PC-3 (cell line): ENCODE measurements around the gene WBP2NL. TPM values are rescaled to one million over a fixed set of nuclear protein-coding genes. Genes with fewer than 3 reads are reported as not detected.

Experiments used
- ATAC-seq: fragments of 200-7000 bp; cut with Tn5 transposase; 2 replicates; pipeline ENCODE4 v1.9.1; 2020; ENCODE audit warnings: mild to moderate bottlenecking, moderate library complexity
- BruUV-seq: library from RNA; stranded (reverse); fragments of 400-500 nt; replicated peaks from 2 replicates; lab custom pipeline; 2021; lab: Mats Ljungman, UMichigan
- CTCF ChIA-PET: fragments of 300-600 bp; sonication (Branson Sonifier 250); formaldehyde crosslinking; loops from one replicate; lab custom pipeline; 2022; ENCODE audit warnings: antibody characterized with exemption; lab: Charles Lee
- POLR2A ChIA-PET: fragments of 300-600 bp; sonication (Branson Sonifier 250); formaldehyde crosslinking; loops from one replicate; lab custom pipeline; 2022; ENCODE audit warnings: antibody characterized with exemption; ENCODE audit not compliant: unreplicated experiment; lab: Charles Lee
- DNase-seq: peaks from one replicate; pipeline ENCODE4 v3.0.0-alpha.2; 2015
- H2AFZ ChIP-seq: fragments of 300-600 bp; sonication (generic); 2 replicates; pipeline ENCODE4 v1.6.0; 2016; ENCODE audit warnings: antibody characterized with exemption, low read length
- H3F3A ChIP-seq: fragments of 300-600 bp; sonication (generic); one replicate; pipeline ENCODE4 v1.6.0; 2017; ENCODE audit warnings: antibody characterized with exemption, low read length, control low read depth, mild to moderate bottlenecking; ENCODE audit not compliant: unreplicated experiment
- H3K27ac ChIP-seq: fragments of 300-600 bp; sonication (generic); 2 replicates; pipeline ENCODE4 v1.5.1; 2016; ENCODE audit warnings: mild to moderate bottlenecking, low read length
- H3K27me3 ChIP-seq: fragments of 300-600 bp; sonication (generic); 2 replicates; pipeline ENCODE4 v1.6.1; 2016; ENCODE audit warnings: low read length, mixed read lengths
- H3K36me3 ChIP-seq: fragments of 300-600 bp; sonication (generic); 2 replicates; pipeline ENCODE4 v1.6.1; 2016; ENCODE audit warnings: low read depth, mixed run types, low read length, mixed read lengths
- H3K4me1 ChIP-seq: fragments of 300-600 bp; sonication (generic); 2 replicates; pipeline ENCODE4 v1.5.1; 2016; ENCODE audit warnings: low read length; ENCODE audit not compliant: insufficient read depth
- H3K4me2 ChIP-seq: fragments of 300-600 bp; sonication (generic); 2 replicates; pipeline ENCODE4 v1.6.0; 2016; ENCODE audit warnings: low read length
- H3K4me3 ChIP-seq: fragments of 300-600 bp; sonication (generic); 2 replicates; pipeline ENCODE4 v1.5.1; 2016; ENCODE audit warnings: mild to moderate bottlenecking, low read length, mixed read lengths
- H3K79me2 ChIP-seq: fragments of 300-600 bp; sonication (generic); 2 replicates; pipeline ENCODE4 v1.6.1; 2017; ENCODE audit warnings: low read length, mixed read lengths
- H3K9ac ChIP-seq: fragments of 300-600 bp; sonication (generic); 2 replicates; pipeline ENCODE4 v1.6.0; 2016; ENCODE audit warnings: mild to moderate bottlenecking, low read length
- H3K9me2 ChIP-seq: fragments of 300-600 bp; sonication (generic); replicated peaks from 2 replicates; pipeline ENCODE4 v1.6.1; 2016; ENCODE audit warnings: mixed run types, low read length, mixed read lengths
- H3K9me3 ChIP-seq: fragments of 300-600 bp; sonication (generic); 2 replicates; pipeline ENCODE4 v1.6.1; 2016; ENCODE audit warnings: low read length, mixed read lengths
- H4K20me1 ChIP-seq: fragments of 300-600 bp; sonication (generic); 2 replicates; pipeline ENCODE4 v1.6.1; 2016; ENCODE audit warnings: low read length, mixed read lengths
- CTCF ChIP-seq: fragments of 300-600 bp; sonication (generic); conservative IDR thresholded peaks from 2 replicates; pipeline ENCODE4 v1.5.1; 2017; ENCODE audit warnings: antibody characterized with exemption, low read depth, mild to moderate bottlenecking, low read length
- EZH2 ChIP-seq: fragments of 300-600 bp; sonication (generic); IDR thresholded peaks from one replicate; pipeline ENCODE4 v1.6.1; 2017; ENCODE audit warnings: antibody characterized with exemption, mild to moderate bottlenecking, low read length; ENCODE audit not compliant: unreplicated experiment
- EZH2phosphoT487 ChIP-seq: fragments of 300-600 bp; sonication (generic); IDR thresholded peaks from 2 replicates; pipeline ENCODE4 v1.6.1; 2018; ENCODE audit warnings: mild to moderate bottlenecking, antibody characterized with exemption, low read length, borderline replicate concordance
- intact Hi-C: fragments of 100-400 bp; cut with micrococcal nuclease; formaldehyde crosslinking; loops from 2 replicates; pipeline ENCODE4 v1.9.0; 2023
- total RNA-seq: library from RNA; depleted of rRNA; stranded (reverse); fragments of >200 nt; gene quantifications from 2 replicates; pipeline ENCODE4 v1.2.3, GENCODE V29; 2014

WBP2NL gene
- total RNA-seq, 1 experiment from 2014 or later = 0.33 TPM

GRCh38 chr22:42039271-42039670 lies 40.7 kb downstream of the WBP2NL start:
- ATAC-seq (no peak), DNase-seq (no peak)
- Histone ChIP-seq H3K9me3 (no peaks in the 10 kb centered on the region), H3K36me3 (no peaks in the 10 kb centered on the region), H3K9me2 (no peaks in the 10 kb centered on the region), H3K4me3 (no peak overlapping the region), H4K20me1 (no peaks in the 10 kb centered on the region), H3F3A (no peaks in the 10 kb centered on the region), H2AFZ (no peak overlapping the region), H3K27ac (no peak overlapping the region), H3K79me2 (no peaks in the 10 kb centered on the region), H3K4me1 (no peaks in the 10 kb centered on the region), H3K27me3 (no peaks in the 10 kb centered on the region), H3K4me2 (no peak overlapping the region), H3K9ac (no peak overlapping the region)
- TF ChIP-seq EZH2phosphoT487 = no peak
- no peak for TF ChIP-seq EZH2
- no peak for TF ChIP-seq CTCF
- POLR2A ChIA-PET = no interaction called here
- no TSS peak for BruUV-seq
- intact Hi-C loops = no loop called here
- CTCF ChIA-PET = no interaction called here

- H3K4me3 ChIP-seq = no peak overlapping the region
- intact Hi-C loops = no loop called here
- no peak overlapping the region for H3K27ac ChIP-seq
- H3F3A ChIP-seq = no peaks in the 10 kb centered on the region
- ChIA-PET POLR2A (no interaction called here), CTCF (no interaction called here)
- ATAC-seq = no peak
- H3K4me1 ChIP-seq = no peaks in the 10 kb centered on the region
- H3K9me2 ChIP-seq = no peaks in the 10 kb centered on the region
- H3K36me3 ChIP-seq = no peaks in the 10 kb centered on the region
- no peak for DNase-seq
- no peaks in the 10 kb centered on the region for H3K27me3 ChIP-seq
- BruUV-seq = no TSS peak
- H3K9me3 ChIP-seq = no peaks in the 10 kb centered on the region
- no peaks in the 10 kb centered on the region for H4K20me1 ChIP-seq
- no peaks in the 10 kb centered on the region for H3K79me2 ChIP-seq
- H3K9ac ChIP-seq = no peak overlapping the region
- no peak overlapping the region for H3K4me2 ChIP-seq
- no peak overlapping the region for H2AFZ ChIP-seq
- no peak for TF ChIP-seq EZH2phosphoT487
- no peak for TF ChIP-seq EZH2
- no peak for TF ChIP-seq CTCF
Observed at GRCh38 chr22:42041784-42042183, 43.2 kb downstream of the WBP2NL start.

GRCh38 chr22:42050641-42051180 lies 52.1 kb downstream of the WBP2NL start:
- H3K36me3 ChIP-seq = no peaks in the 10 kb centered on the region
- intact Hi-C loops = no loop called here
- DNase-seq = no peak
- no peak overlapping the region for H3K4me3 ChIP-seq
- no peaks in the 10 kb centered on the region for H3K9me3 ChIP-seq
- H3K79me2 ChIP-seq = no peaks in the 10 kb centered on the region
- H3K4me2 ChIP-seq = no peak overlapping the region
- no peak overlapping the region for H3K27ac ChIP-seq
- no peak overlapping the region for H2AFZ ChIP-seq
- no peak overlapping the region for H3K9ac ChIP-seq
- POLR2A ChIA-PET = no interaction called here
- no peaks in the 10 kb centered on the region for H3F3A ChIP-seq
- TF ChIP-seq CTCF = no peak
- TF ChIP-seq EZH2 = no peak
- TF ChIP-seq EZH2phosphoT487 = no peak
- no peaks in the 10 kb centered on the region for H3K9me2 ChIP-seq
- CTCF ChIA-PET = no interaction called here
- no peaks in the 10 kb centered on the region for H4K20me1 ChIP-seq
- H3K27me3 ChIP-seq = no peaks in the 10 kb centered on the region
- no TSS peak for BruUV-seq
- H3K4me1 ChIP-seq = no peaks in the 10 kb centered on the region
- no peak for ATAC-seq
